SU-DHL-6 (cell line): ENCODE results near the gene PTPRN2.

Source experiments
- H2AFZ ChIP-seq: fragments of 200-600 bp; sonication (generic); 2 replicates; pipeline ENCODE4 v1.6.1; 2014; ENCODE audit warnings: low read depth, mild to moderate bottlenecking, moderate library complexity, mixed read lengths, antibody characterized with exemption, low read length; ENCODE audit not compliant: severe bottlenecking
- H3F3A ChIP-seq: fragments of 200-600 bp; shearing (Covaris generic); 2 replicates; pipeline ENCODE4 v1.6.0; 2016; ENCODE audit warnings: antibody characterized with exemption, mild to moderate bottlenecking; ENCODE audit not compliant: insufficient read depth
- H3K27ac ChIP-seq: fragments of 200-600 bp; sonication (generic); 2 replicates; pipeline ENCODE4 v1.5.1; 2016; ENCODE audit warnings: low read depth, mild to moderate bottlenecking, low read length, moderate library complexity, mixed read lengths
- H3K27me3 ChIP-seq: fragments of 200-600 bp; sonication (generic), shearing (Covaris generic); 2 replicates; pipeline ENCODE4 v1.6.0; 2014; ENCODE audit warnings: mild to moderate bottlenecking, low read length
- H3K36me3 ChIP-seq: fragments of 200-600 bp; sonication (generic); 2 replicates; pipeline ENCODE4 v1.6.1; 2014; ENCODE audit warnings: mild to moderate bottlenecking, low read length, mixed read lengths
- H3K4me2 ChIP-seq: fragments of 300-600, 200-600 bp; shearing (Covaris generic), sonication (generic); 2 replicates; pipeline ENCODE4 v1.6.0; 2014; ENCODE audit warnings: low read length, low read depth, mild to moderate bottlenecking; ENCODE audit not compliant: poor library complexity, severe bottlenecking
- H3K4me3 ChIP-seq: fragments of 200-600 bp; sonication (generic); 2 replicates; pipeline ENCODE4 v1.5.1; 2014; ENCODE audit warnings: antibody characterized with exemption, low read length, mild to moderate bottlenecking, mixed read lengths; ENCODE audit not compliant: insufficient read depth, poor library complexity, severe bottlenecking
- H3K79me2 ChIP-seq: fragments of 200-600 bp; sonication (generic); 2 replicates; pipeline ENCODE4 v1.6.1; 2014; ENCODE audit warnings: mild to moderate bottlenecking, low read length, moderate library complexity; ENCODE audit not compliant: insufficient read depth
- H3K9ac ChIP-seq: fragments of 200-600 bp; sonication (generic); 2 replicates; pipeline ENCODE4 v1.7.0; 2014; ENCODE audit warnings: mild to moderate bottlenecking, low read length
- H3K9me2 ChIP-seq: fragments of 200-600 bp; sonication (generic); replicated peaks from 2 replicates; pipeline ENCODE4 v1.6.1; 2014; ENCODE audit warnings: low read length; ENCODE audit not compliant: insufficient read depth
- H3K9me3 ChIP-seq: fragments of 200-600 bp; sonication (generic); 2 replicates; pipeline ENCODE4 v1.6.1; 2014; ENCODE audit warnings: low read length, mixed read lengths; ENCODE audit not compliant: insufficient read depth
- H4K20me1 ChIP-seq: fragments of 200-600 bp; sonication (generic); 2 replicates; pipeline ENCODE4 v1.6.1; 2014; ENCODE audit warnings: low read depth, mild to moderate bottlenecking, antibody characterized with exemption, low read length, moderate library complexity, mixed read lengths
- CTCF ChIP-seq: fragments of 200-600 bp; sonication (generic); IDR thresholded peaks from one replicate; pipeline ENCODE4 v1.5.1; 2017; ENCODE audit warnings: antibody characterized with exemption, mild to moderate bottlenecking, low read length, moderate library complexity; ENCODE audit not compliant: insufficient read depth, poor library complexity, severe bottlenecking
- EZH2phosphoT487 ChIP-seq: fragments of 200-600 bp; sonication (generic), shearing (Covaris generic); conservative IDR thresholded peaks from 2 replicates; pipeline ENCODE4 v1.6.1; 2018; ENCODE audit warnings: mild to moderate bottlenecking, antibody characterized with exemption, low read length, moderate library complexity, mixed read lengths

PTPRN2 gene

DNA sequence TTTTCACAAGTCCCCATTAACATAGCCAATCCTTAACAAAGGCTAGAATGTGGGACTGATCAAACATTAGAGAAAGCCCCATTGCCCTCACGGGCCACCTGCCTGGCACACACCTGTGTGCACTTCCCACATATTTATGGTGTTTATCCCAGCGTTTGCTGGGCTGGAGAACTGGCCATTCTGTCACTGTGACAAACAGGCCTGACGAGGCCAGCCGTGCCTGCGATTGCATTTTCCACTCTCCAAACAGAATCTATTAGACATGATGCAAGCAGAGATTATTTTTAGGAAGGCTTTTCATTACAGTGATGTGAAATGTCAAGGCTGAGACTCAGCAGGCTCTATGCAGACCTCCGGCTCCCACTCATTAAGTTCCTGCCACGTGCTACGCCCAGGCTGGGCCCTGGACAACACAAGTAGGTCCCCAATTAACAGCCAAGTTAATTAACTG, 20.4 kb downstream of the PTPRN2 start:
- no peaks in the 10 kb centered on the region for H3K36me3 ChIP-seq
- H3K9ac ChIP-seq, result no peak overlapping the region

DNA sequence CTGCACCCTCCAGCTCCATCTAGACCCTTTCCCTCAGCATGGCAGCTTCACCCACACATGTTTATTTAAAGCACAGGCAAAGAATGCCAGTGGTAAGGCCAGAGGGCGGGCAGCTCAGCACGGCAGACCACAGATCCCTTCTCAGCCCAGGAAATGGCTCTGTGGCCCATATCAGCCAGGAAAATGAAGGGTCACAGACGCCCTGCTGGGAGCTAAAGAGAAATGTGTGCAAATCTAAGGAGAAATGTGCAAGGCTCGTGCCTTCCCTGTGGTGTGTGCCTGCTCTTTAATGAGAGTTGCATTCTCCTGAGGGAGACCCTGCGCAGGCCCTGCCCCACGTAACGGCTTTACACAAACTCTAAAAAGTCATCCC, 23.0 kb downstream of the PTPRN2 start:
- no peak overlapping the region for H2AFZ ChIP-seq
- no peaks in the 10 kb centered on the region for H3K27me3 ChIP-seq
- no peak overlapping the region for H3K27ac ChIP-seq
- no peak for TF ChIP-seq CTCF
- TF ChIP-seq EZH2phosphoT487, result no peak
- H3K9me3 ChIP-seq, result no peaks in the 10 kb centered on the region
- no peak overlapping the region for H3K4me2 ChIP-seq
- H4K20me1 ChIP-seq, result no peaks in the 10 kb centered on the region
- no peak overlapping the region for H3K9ac ChIP-seq
- no peaks in the 10 kb centered on the region for H3K36me3 ChIP-seq
- H3F3A ChIP-seq, result no peaks in the 10 kb centered on the region
- H3K4me3 ChIP-seq, result no peak overlapping the region
- H3K79me2 ChIP-seq, result no peaks in the 10 kb centered on the region
- no peaks in the 10 kb centered on the region for H3K9me2 ChIP-seq

More for the DNA sequence above, 20.4 kb downstream of the PTPRN2 start:
- Histone ChIP-seq H2AFZ (no peak overlapping the region), H3K9me2 (no peaks in the 10 kb centered on the region), H3F3A (no peaks in the 10 kb centered on the region), H3K4me3 (no peak overlapping the region), H3K27ac (no peak overlapping the region), H3K4me2 (no peak overlapping the region), H3K9me3 (no peaks in the 10 kb centered on the region), H3K79me2 (no peaks in the 10 kb centered on the region), H4K20me1 (no peaks in the 10 kb centered on the region), H3K27me3 (no peaks in the 10 kb centered on the region)
- TF ChIP-seq EZH2phosphoT487 (no peak), CTCF (no peak)

DNA sequence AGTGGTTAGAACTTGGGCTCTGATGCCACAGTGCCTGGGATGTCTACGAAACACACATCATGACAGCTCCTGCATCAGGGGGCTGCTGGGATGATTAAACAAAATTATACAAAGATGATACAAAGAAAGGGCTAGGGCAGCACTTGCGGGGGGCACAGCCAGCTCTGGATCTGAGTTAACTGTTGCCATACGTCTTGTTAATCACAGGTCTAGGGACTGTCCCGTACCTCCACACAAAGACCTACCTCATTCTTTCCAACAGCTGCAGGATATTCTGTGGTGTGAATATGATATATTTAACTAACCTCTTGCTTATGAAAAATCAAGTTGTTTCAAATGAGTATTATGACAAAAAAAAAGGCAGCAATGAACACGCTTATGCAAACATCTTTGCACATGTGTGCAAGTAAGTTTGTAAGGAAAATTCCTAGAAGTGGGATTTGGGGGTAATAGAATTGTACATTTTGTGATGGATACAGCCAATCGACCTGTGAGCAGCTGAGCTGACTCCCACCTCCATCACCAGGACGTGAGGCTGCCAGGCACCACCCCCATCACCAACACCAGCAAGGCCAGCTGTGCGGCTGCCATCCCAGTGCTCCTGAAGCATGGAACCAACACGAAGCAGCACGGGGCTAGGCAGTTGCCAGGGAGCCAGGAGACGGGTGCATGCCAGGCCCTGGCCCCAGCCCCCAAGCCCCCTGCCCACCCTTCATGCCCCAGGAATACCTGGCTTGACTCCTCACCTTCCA, 23.5 kb downstream of the PTPRN2 start:
- Histone ChIP-seq H4K20me1 (no peaks in the 10 kb centered on the region), H3K4me3 (no peak overlapping the region), H2AFZ (no peak overlapping the region), H3K4me2 (no peak overlapping the region), H3K27me3 (no peaks in the 10 kb centered on the region), H3K27ac (no peak overlapping the region), H3K9me2 (no peaks in the 10 kb centered on the region), H3F3A (no peaks in the 10 kb centered on the region), H3K79me2 (no peaks in the 10 kb centered on the region), H3K36me3 (no peaks in the 10 kb centered on the region), H3K9me3 (no peaks in the 10 kb centered on the region), H3K9ac (no peak overlapping the region)
- TF ChIP-seq EZH2phosphoT487, result no peak
- TF ChIP-seq CTCF, result no peak
